ENCODE measurements around the gene IQCH.

The IQCH gene

GRCh38 chr15:67300266-67301025 lies 45.9 kb downstream of the IQCH start:
- no peak for DNase-seq (ENCODE audit: low read depth in 2 of 2)

- no peak for DNase-seq (ENCODE audit: low read depth in 2 of 2)
Observed at GRCh38 chr15:67303490-67304363, 49.1 kb downstream of the IQCH start.

GRCh38 chr15:67304778-67305177 lies 50.2 kb downstream of the IQCH start:
- DNase-seq (ENCODE audit: low read depth in 2 of 2), result no peak

- no peak for DNase-seq (ENCODE audit: low read depth in 2 of 2)
Observed at GRCh38 chr15:67305506-67305905, 50.9 kb downstream of the IQCH start.

GRCh38 chr15:67307156-67307555 lies 52.6 kb downstream of the IQCH start:
- DNase-seq (ENCODE audit: low read depth in 2 of 2), result no peak

GRCh38 chr15:67307889-67308597 lies 53.5 kb downstream of the IQCH start:
- no peak for DNase-seq (ENCODE audit: low read depth in 2 of 2)

GRCh38 chr15:67311731-67312130 lies 57.1 kb downstream of the IQCH start:
- no peak for DNase-seq (ENCODE audit: low read depth in 2 of 2)

- DNase-seq (ENCODE audit: low read depth in 2 of 2), result no peak
Observed at GRCh38 chr15:67319961-67320360, 65.4 kb downstream of the IQCH start.

- DNase-seq (ENCODE audit: low read depth in 2 of 2), result no peak
Observed at GRCh38 chr15:67321352-67321751, 66.8 kb downstream of the IQCH start.

GRCh38 chr15:67322481-67322880 lies 67.9 kb downstream of the IQCH start:
- no peak for DNase-seq (ENCODE audit: low read depth in 2 of 2)

- DNase-seq (ENCODE audit: low read depth in 2 of 2), result no peak
Observed at GRCh38 chr15:67327312-67327711, 72.7 kb downstream of the IQCH start.

- no peak for DNase-seq (ENCODE audit: low read depth in 2 of 2)
Observed at GRCh38 chr15:67327737-67328136, 73.2 kb downstream of the IQCH start.

GRCh38 chr15:67329984-67330733 lies 75.6 kb downstream of the IQCH start:
- DNase-seq (ENCODE audit: low read depth in 2 of 2), result no peak

- DNase-seq (ENCODE audit: low read depth in 2 of 2), result no peak
Observed at GRCh38 chr15:67331676-67332075, 77.1 kb downstream of the IQCH start.

GRCh38 chr15:67335026-67335425 lies 80.4 kb downstream of the IQCH start:
- no peak for DNase-seq (ENCODE audit: low read depth in 2 of 2)

- DNase-seq (ENCODE audit: low read depth in 2 of 2), result no peak
Observed at GRCh38 chr15:67335534-67336222, 81.1 kb downstream of the IQCH start.

- no peak for DNase-seq (ENCODE audit: low read depth in 2 of 2)
Observed at GRCh38 chr15:67340630-67341029, 86.0 kb downstream of the IQCH start.

GRCh38 chr15:67341539-67341938 lies 87.0 kb downstream of the IQCH start:
- DNase-seq (ENCODE audit: low read depth in 2 of 2), result no peak

GRCh38 chr15:67343206-67343605 lies 88.6 kb downstream of the IQCH start:
- no peak for DNase-seq (ENCODE audit: low read depth in 2 of 2)

GRCh38 chr15:67349634-67350033 lies 95.0 kb downstream of the IQCH start:
- no peak for DNase-seq (ENCODE audit: low read depth in 2 of 2)

GRCh38 chr15:67350042-67350441 lies 95.5 kb downstream of the IQCH start:
- DNase-seq (ENCODE audit: low read depth in 2 of 2), result no peak
